Limb (tissue), 2 donors: ENCODE results near the gene PPM1L.
"Not testable (repeated sequence)": the region's sequence is repeated elsewhere in the genome, so short reads cannot be mapped to it uniquely, and the experiment has no call there.

ENCODE experiments used
- DNase-seq, 2 donors: peaks; one replicate each; pipeline ENCODE4 v3.0.0-alpha.2; 2016; ENCODE audit errors: extremely low spot score in 2 of 2

The PPM1L gene

GRCh38 chr3:160755776-160756304, at the start of gene PPM1L:
Gene PPM1L, plus strand, starts transcription at chr3:160756231.
- peak; percentile 34 to 76 for DNase-seq

- peak; percentile 42 to 60 for DNase-seq
Measured at GRCh38 chr3:160707187-160707794, 48.7 kb upstream of the PPM1L start.

- DNase-seq: no peak
Measured at GRCh38 chr3:160709477-160710182, 46.4 kb upstream of the PPM1L start.

- not testable (repeated sequence) for DNase-seq
Measured at GRCh38 chr3:160713144-160713543, 42.9 kb upstream of the PPM1L start.

- DNase-seq: no peak
Measured at GRCh38 chr3:160719710-160720109, 36.3 kb upstream of the PPM1L start.

- no peak for DNase-seq
Measured at GRCh38 chr3:160720123-160720746, 35.8 kb upstream of the PPM1L start.

- DNase-seq: no peak
Measured at GRCh38 chr3:160722331-160722730, 33.7 kb upstream of the PPM1L start.

- DNase-seq: no peak
Measured at GRCh38 chr3:160725338-160725737, 30.7 kb upstream of the PPM1L start.

- DNase-seq: peak in 1 of 2 donors; percentile 40
Measured at GRCh38 chr3:160735826-160736225, 20.2 kb upstream of the PPM1L start.

- no peak for DNase-seq
Measured at GRCh38 chr3:160738048-160738447, 18.0 kb upstream of the PPM1L start.

- no peak for DNase-seq
Measured at GRCh38 chr3:160739079-160739478, 17.0 kb upstream of the PPM1L start.

GRCh38 chr3:160746976-160747375, 9.1 kb upstream of the PPM1L start:
- no peak for DNase-seq

- no peak for DNase-seq
Measured at GRCh38 chr3:160747422-160747821, 8.6 kb upstream of the PPM1L start.

- DNase-seq: no peak
Measured at GRCh38 chr3:160748231-160748630, 7.8 kb upstream of the PPM1L start.

GRCh38 chr3:160748787-160749186, 7.2 kb upstream of the PPM1L start:
- no peak for DNase-seq

- DNase-seq: no peak
Measured at GRCh38 chr3:160753953-160754352, 2.1 kb upstream of the PPM1L start.

- DNase-seq: peak in 1 of 2 donors; percentile 76
Measured at GRCh38 chr3:160754371-160754854, 1.6 kb upstream of the PPM1L start.

GRCh38 chr3:160754855-160755747, 930 bp upstream of the PPM1L start:
- peak; percentile 91 to 97 for DNase-seq

GRCh38 chr3:160757233-160758106, 1.4 kb downstream of the PPM1L start:
- DNase-seq: peak in 1 of 2 donors; percentile 41

GRCh38 chr3:160758929-160759577, 3.0 kb downstream of the PPM1L start:
- no peak for DNase-seq
